ENCODE data around the gene TNNT1. TPM values are rescaled to one million over a fixed set of nuclear protein-coding genes. Genes with fewer than 3 reads are reported as not detected.

TNNT1 gene
- total RNA-seq, 1 donor from 2014 or later, result 8.3 TPM

DNA sequence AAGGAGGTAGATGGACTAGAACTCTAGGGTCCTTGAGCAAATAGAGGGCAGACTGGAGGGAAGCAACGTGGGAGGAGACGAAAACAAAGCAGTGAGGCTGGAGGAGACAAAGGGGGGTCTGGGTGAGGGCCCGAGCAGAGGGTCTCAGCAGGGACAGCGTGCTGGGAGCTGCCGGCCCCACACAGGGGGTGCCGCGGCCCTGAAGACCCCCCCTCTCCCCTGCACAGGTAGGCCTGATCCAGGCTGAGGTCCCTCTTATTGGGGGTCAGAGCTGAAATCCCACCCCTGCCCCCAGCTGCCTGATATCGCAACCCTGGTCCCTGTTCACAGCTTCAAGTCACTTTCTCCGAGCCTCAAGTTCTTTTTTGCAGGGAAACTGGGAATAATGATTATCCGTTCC lies 64.6 kb downstream of the TNNT1 start:
- Histone ChIP-seq H3K4me3 (ENCODE audit: insufficient read depth, low read depth, low read length) (no peak overlapping the region), H4K20me1 (ENCODE audit: insufficient read depth, low read length) (peaks cover 29% of the 10 kb centered on the region), H3K4me1 (ENCODE audit: insufficient read depth, low read length) (peaks cover 30% of the 10 kb centered on the region), H3K27ac (ENCODE audit: low read depth, low read length) (no peak overlapping the region), H3K4me2 (ENCODE audit: low read length) (no peak overlapping the region), H3K9ac (ENCODE audit: low read length) (no peak overlapping the region), H3K27me3 (ENCODE audit: insufficient read depth, low read length) (peaks cover 56% of the 10 kb centered on the region), H2AFZ (ENCODE audit: low read depth, low read length) (no peak overlapping the region), H3K79me2 (ENCODE audit: insufficient read depth, low read length) (no peaks in the 10 kb centered on the region), H3K9me3 (ENCODE audit: insufficient read depth, low read depth, low read length) (peaks cover 4% of the 10 kb centered on the region), H3K36me3 (ENCODE audit: insufficient read depth, low read length) (no peaks in the 10 kb centered on the region)
- FAIRE-seq (no peak), DNase-seq (ENCODE audit: low read depth) (no peak)
- Mint-ChIP-seq H3K27ac (ENCODE audit: unreplicated experiment) (no peak overlapping the region), H3K27me3 (ENCODE audit: low read depth, unreplicated experiment) (peaks cover 40% of the 10 kb centered on the region), H3K4me3 (ENCODE audit: unreplicated experiment) (no peak overlapping the region), H3K4me1 (ENCODE audit: low read depth, unreplicated experiment) (peaks cover 12% of the 10 kb centered on the region), H3K36me3 (ENCODE audit: low read depth, unreplicated experiment) (peaks cover 2% of the 10 kb centered on the region), H3K9me3 (ENCODE audit: unreplicated experiment) (peaks cover 2% of the 10 kb centered on the region)
- TF ChIP-seq, protein P1, sequence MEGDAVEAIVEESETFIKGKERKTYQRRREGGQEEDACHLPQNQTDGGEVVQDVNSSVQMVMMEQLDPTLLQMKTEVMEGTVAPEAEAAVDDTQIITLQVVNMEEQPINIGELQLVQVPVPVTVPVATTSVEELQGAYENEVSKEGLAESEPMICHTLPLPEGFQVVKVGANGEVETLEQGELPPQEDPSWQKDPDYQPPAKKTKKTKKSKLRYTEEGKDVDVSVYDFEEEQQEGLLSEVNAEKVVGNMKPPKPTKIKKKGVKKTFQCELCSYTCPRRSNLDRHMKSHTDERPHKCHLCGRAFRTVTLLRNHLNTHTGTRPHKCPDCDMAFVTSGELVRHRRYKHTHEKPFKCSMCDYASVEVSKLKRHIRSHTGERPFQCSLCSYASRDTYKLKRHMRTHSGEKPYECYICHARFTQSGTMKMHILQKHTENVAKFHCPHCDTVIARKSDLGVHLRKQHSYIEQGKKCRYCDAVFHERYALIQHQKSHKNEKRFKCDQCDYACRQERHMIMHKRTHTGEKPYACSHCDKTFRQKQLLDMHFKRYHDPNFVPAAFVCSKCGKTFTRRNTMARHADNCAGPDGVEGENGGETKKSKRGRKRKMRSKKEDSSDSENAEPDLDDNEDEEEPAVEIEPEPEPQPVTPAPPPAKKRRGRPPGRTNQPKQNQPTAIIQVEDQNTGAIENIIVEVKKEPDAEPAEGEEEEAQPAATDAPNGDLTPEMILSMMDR (IDR thresholded peaks at IDR 0.05; ENCODE audit: insufficient read depth, low read depth, low read length), result no peak
- TF ChIP-seq EZH2 (IDR thresholded peaks at IDR 0.05; ENCODE audit: insufficient read depth, low read length), result no peak

DNA sequence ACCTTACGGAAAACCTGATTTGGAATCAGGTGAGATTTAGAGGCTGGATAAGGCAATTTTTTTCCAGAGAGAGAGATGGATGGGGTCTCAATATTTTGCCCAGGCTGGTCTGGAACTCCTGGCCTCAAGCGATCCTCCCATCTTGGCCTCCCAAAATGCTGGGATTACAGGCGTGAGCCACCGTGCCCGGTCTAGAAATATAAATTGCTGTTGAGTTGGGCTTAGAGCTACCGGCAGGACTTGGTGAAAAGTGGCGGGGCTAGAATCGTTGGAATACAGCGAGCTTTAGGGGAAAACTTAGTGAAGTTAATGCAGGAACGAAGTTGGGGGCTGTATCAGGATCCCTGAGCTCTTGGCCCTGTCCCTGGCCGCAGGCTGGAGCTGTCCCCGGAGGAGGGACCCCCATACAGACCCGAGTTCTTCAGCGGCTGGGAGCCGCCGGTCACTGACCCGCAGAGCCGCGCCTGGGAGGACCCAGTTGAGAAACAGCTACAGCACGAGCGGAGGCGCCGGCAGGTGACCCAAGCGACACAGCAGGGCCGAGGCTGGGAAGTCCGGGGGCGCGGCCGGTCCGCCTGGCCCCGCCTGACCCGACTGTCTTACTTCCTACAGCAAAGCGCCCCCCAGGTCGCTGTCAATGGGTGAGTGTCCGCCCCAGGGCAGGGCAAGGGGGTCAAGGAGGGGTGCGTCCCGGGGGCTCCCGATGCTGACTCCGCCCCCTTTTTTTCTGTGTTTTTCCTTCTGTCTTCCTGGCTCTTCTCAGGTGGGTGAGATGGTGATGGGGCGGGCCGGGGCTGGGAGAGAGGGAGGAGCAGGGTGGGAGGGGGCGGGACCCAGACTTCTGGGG lies 65.8 kb downstream of the TNNT1 start:
- peaks cover 56% of the 10 kb centered on the region for H3K27me3 ChIP-seq (ENCODE audit: insufficient read depth, low read length)
- H3K36me3 ChIP-seq (ENCODE audit: insufficient read depth, low read length), result no peaks in the 10 kb centered on the region
- no peak overlapping the region for H3K4me3 ChIP-seq (ENCODE audit: insufficient read depth, low read depth, low read length)
- TF ChIP-seq, protein P1 (IDR thresholded peaks at IDR 0.05; ENCODE audit: insufficient read depth, low read depth, low read length), result no peak
- peak; percentile 51 for TF ChIP-seq EZH2 (IDR thresholded peaks at IDR 0.05; ENCODE audit: insufficient read depth, low read length)
- H3K36me3 Mint-ChIP-seq (ENCODE audit: low read depth, unreplicated experiment), result peaks cover 2% of the 10 kb centered on the region
- H3K9ac ChIP-seq (ENCODE audit: low read length), result no peak overlapping the region
- peaks cover 7% of the 10 kb centered on the region for H3K4me1 Mint-ChIP-seq (ENCODE audit: low read depth, unreplicated experiment)
- peaks cover 27% of the 10 kb centered on the region for H3K4me1 ChIP-seq (ENCODE audit: insufficient read depth, low read length)
- no peak overlapping the region for H2AFZ ChIP-seq (ENCODE audit: low read depth, low read length)
- peaks cover 20% of the 10 kb centered on the region for H4K20me1 ChIP-seq (ENCODE audit: insufficient read depth, low read length)
- H3K9me3 Mint-ChIP-seq (ENCODE audit: unreplicated experiment), result peaks cover 2% of the 10 kb centered on the region
- H3K27me3 Mint-ChIP-seq (ENCODE audit: low read depth, unreplicated experiment), result peaks cover 46% of the 10 kb centered on the region
- FAIRE-seq, result no peak
- no peak overlapping the region for H3K27ac Mint-ChIP-seq (ENCODE audit: unreplicated experiment)
- H3K79me2 ChIP-seq (ENCODE audit: insufficient read depth, low read length), result no peaks in the 10 kb centered on the region
- H3K4me2 ChIP-seq (ENCODE audit: low read length), result no peak overlapping the region
- DNase-seq (ENCODE audit: low read depth), result no peak
- H3K4me3 Mint-ChIP-seq (ENCODE audit: unreplicated experiment), result no peak overlapping the region
- peaks cover 4% of the 10 kb centered on the region for H3K9me3 ChIP-seq (ENCODE audit: insufficient read depth, low read depth, low read length)
- no peak overlapping the region for H3K27ac ChIP-seq (ENCODE audit: low read depth, low read length)

Small RNA genes lying within 50 kb of the gene (microRNA-seq; reads per million reads assigned to microRNA genes)
- gene MIR7975, result not detected

Other genes with a start within 250 kb of the TNNT1 start
- gene NCR1, start 243.1 kb downstream of the TNNT1 start, total RNA-seq, result not detected in 2 replicates
- gene NLRP7, start 201.7 kb downstream of the TNNT1 start, total RNA-seq, result not detected in 2 replicates
- gene NLRP2, start 182.8 kb downstream of the TNNT1 start, total RNA-seq, result 0.27 TPM in 1 of 2 replicates, not detected in the other
- gene GP6, start 110.9 kb downstream of the TNNT1 start, total RNA-seq, result 0.36 and 0.48 TPM in 2 replicates
- gene RDH13, start 86.1 kb downstream of the TNNT1 start, total RNA-seq, result 18.8 and 22.6 TPM in 2 replicates
- 7.6 and 9.2 TPM in 2 replicates for gene EPS8L1, start 73.3 kb downstream of the TNNT1 start, total RNA-seq
- gene PPP1R12C, start 31.6 kb downstream of the TNNT1 start, total RNA-seq, result 79.7 and 86.2 TPM in 2 replicates
- gene TNNI3, start 8.5 kb upstream of the TNNT1 start, total RNA-seq, result not detected in 2 replicates
- gene DNAAF3, start 17.4 kb upstream of the TNNT1 start, total RNA-seq, result 1.3 and 1.8 TPM in 2 replicates
- gene SYT5, start 31.1 kb upstream of the TNNT1 start, total RNA-seq, result 1.1 and 1.9 TPM in 2 replicates
- gene PTPRH, start 60.3 kb upstream of the TNNT1 start, total RNA-seq, result 0.99 and 1.0 TPM in 2 replicates
- gene TMEM86B, start 79.6 kb upstream of the TNNT1 start, total RNA-seq, result 2.7 and 3.9 TPM in 2 replicates
- gene PPP6R1, start 109.8 kb upstream of the TNNT1 start, total RNA-seq, result 73.8 and 75.2 TPM in 2 replicates
- gene HSPBP1, start 130.9 kb upstream of the TNNT1 start, total RNA-seq, result 34.8 and 39.8 TPM in 2 replicates
- gene BRSK1, start 134.8 kb upstream of the TNNT1 start, total RNA-seq, result 17.6 and 18.8 TPM in 2 replicates
- gene TMEM150B, start 176.1 kb upstream of the TNNT1 start, total RNA-seq, result not detected in 2 replicates
- gene KMT5C, start 190.7 kb upstream of the TNNT1 start, total RNA-seq, result 14.6 and 16.0 TPM in 2 replicates
- 0.50 TPM in 2 replicates for gene COX6B2, start 205.5 kb upstream of the TNNT1 start, total RNA-seq
- 0.10 and 0.20 TPM in 2 replicates for gene GARIN5B, start 214.1 kb upstream of the TNNT1 start, total RNA-seq
- 183 and 202 TPM in 2 replicates for gene IL11, start 221.3 kb upstream of the TNNT1 start, total RNA-seq
- 2.5 TPM in 2 replicates for gene TMEM190, start 227.6 kb upstream of the TNNT1 start, total RNA-seq
- gene TMEM238, start 235.1 kb upstream of the TNNT1 start, total RNA-seq, result 1.4 and 2.1 TPM in 2 replicates
- 2,006 and 2,072 TPM in 2 replicates for gene RPL28, start 236.7 kb upstream of the TNNT1 start, total RNA-seq

Data from astrocyte (in vitro differentiated cells and primary cell).